Measurements from ENCODE around the gene CLNK.

The CLNK gene

DNA sequence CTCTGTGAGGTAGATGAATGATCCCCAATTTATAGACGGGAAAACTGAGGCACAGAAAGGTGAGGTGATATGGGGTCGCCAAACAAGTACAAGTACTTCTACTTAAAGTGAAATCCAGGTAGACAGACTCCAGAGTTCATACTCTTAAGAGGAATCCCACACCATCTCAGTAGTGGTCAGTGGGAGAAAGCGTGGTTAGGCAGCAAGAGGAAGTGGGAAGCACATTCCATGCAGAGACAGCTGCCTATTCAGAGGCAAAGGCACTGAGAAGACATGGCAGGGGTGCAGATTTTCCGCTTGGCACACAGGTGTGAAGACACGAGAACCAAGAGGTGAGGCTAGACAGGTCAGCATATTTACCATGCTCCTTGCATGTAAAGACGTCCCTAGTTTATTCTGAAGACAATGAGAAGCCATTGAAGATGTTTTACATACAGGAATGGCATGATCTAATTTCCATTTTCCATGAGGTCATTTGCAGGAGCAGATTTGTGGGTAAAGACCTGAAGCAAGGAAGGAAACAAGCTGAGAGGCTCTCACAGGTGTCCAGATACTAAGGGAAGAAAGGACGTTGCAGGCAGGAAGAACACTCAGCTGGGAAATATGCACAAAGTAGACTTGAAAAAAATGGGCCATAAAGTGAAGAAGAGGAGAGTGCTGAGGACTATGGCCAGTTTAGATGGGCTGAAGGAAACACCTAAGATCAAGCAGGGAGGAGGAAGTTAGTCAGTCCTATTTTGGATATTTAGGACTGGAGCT, 17.3 kb upstream of the CLNK start:
- peak; percentile 45 for DNase-seq

GRCh38 chr4:10701161-10701560, 16.6 kb upstream of the CLNK start:
- DNase-seq, result no peak

DNA sequence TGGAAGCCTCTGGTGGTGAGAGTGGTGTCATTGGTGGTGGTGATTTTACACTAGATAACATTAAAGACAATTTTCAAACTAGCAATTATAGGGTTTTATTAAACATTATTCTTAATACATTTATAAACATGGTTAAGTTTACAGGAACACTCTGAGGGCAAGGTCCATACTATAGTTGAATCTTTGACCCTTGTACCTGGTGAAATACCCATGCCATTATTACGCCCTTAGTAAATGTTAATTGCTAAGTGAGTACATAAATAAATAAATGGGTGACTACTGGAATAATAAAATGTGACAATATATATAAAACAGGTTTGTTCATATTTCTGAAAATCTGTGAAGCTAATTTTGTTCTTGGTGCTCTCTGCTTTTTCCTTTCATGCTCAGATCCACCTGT, 13.6 kb upstream of the CLNK start:
- DNase-seq, result no peak

- DNase-seq, result no peak
These were observed 12.5 kb upstream of the CLNK start for GRCh38 chr4:10697086-10697485.

DNA sequence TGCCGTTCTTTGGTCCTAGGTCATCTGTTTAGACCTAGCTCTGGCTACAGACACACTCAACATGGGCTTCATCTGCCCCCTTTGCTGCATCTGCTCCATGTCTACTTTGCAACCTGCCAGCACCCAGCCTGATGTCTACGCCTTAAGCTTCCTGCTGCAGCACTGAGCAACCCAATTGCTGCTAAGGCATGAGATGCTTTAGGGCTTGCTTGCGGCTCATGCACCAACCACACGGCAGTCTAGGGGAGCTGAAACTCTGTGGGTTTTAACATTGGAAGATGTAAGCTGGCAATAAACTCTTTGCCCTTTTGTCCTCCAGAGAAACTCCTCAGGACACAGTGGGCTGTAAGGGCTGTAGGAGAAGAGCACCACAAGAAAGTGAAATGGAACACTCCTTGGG, 11.7 kb upstream of the CLNK start:
- no peak for DNase-seq

- no peak for DNase-seq
These were observed 10.3 kb upstream of the CLNK start for GRCh38 chr4:10694828-10695209.

- DNase-seq, result peak; percentile 31
These were observed 9.7 kb upstream of the CLNK start for GRCh38 chr4:10694151-10694827.

DNA sequence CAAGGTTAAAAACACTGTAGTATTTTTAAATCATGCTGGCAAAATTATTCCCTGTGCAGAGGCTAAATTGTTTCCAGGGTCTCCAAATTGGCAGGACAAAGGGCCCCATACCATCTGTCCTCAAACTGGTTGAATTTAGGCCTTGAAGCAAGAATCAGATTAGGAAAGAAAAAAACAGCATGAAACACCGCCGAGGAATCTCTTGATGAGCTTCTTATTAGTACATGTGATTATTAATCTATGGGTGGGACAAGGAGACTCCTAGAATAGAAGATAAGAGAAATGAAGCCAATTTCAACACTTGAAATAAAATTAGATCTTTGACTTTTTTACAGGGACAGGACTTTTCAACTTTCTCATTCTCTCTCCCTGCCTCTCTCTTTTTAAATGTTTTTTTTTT, 7.1 kb upstream of the CLNK start:
- no peak for DNase-seq

GRCh38 chr4:10690185-10690907, 5.8 kb upstream of the CLNK start:
- no peak for DNase-seq

DNA sequence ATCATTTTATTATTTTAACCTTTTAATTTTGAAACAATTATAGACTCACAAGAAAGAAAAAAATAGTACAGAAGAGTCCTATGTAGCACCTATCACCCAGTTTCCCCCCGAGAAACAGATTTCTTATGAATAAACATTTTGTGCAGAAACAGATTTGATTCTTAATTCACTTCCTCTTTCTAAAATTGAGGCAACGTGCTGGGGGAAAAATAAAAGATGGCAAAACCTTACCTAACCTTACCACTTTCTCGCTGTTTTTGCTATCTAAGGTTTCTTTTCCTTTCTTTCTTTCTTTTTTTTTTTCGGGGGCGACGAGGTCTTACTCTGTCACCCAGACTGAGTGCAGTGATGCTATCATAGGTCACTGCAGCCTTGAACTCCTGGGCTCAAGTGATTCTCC, 4.3 kb upstream of the CLNK start:
- DNase-seq, result no peak

- no peak for DNase-seq
These were observed 3.5 kb upstream of the CLNK start for GRCh38 chr4:10688022-10688421.

DNA sequence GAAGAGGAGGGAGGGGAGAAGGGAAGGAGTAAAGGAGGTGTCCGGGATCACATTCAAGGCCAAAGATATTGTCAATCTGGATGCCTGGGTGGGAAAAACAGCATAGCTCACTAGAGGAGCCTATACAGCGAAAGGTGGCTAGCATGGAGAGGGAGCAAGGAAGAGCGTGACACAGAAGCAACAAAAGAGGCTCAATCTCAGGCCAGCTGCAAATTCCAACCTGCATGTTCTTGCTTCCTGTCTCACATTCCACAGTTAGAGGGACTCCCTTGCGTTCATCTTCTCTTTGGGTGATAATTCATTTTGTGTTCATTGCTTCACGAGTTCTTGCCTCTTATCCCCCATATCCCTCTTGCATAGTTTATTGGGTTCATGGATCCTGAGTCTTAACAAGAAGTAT, 3.0 kb upstream of the CLNK start:
- peak; percentile 19 for DNase-seq

GRCh38 chr4:10682397-10682796, 2.2 kb downstream of the CLNK start:
- no peak for DNase-seq

DNA sequence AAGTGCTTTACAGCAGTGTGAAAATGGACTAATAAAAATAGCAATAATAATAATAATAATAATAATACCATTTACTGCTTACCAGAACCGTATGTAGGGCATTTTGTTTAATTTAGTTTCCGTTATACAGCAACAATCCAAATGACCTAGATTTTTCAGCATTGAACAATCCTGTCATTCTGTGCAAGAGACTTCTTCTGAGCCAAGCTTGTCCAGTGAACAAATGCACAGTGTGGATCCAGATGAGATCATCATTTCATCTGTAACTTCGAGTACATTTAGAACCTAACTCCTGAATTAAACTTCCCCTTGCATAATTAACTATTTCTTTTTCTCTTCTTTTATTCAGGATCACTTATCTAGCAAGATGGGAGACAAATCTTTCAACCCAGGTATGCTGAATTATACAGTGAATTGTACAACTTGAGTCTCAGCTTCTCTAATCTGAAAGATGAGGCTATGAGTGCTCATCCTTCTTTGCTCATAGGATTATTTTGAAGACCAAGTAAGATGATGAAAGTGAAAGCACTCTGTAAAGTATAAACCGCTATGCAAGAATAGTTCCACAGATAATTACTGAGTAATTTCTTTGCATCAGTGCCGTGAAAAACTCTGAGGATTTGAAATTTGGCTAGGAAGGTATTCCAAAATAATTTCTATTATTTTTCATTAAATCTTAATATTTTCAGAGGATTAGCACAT, 6.6 kb downstream of the CLNK start:
- no peak for DNase-seq

- DNase-seq, result no peak
These were observed 10.7 kb downstream of the CLNK start for GRCh38 chr4:10673817-10674369.

GRCh38 chr4:10672379-10672778, 12.2 kb downstream of the CLNK start:
- DNase-seq, result no peak

DNA sequence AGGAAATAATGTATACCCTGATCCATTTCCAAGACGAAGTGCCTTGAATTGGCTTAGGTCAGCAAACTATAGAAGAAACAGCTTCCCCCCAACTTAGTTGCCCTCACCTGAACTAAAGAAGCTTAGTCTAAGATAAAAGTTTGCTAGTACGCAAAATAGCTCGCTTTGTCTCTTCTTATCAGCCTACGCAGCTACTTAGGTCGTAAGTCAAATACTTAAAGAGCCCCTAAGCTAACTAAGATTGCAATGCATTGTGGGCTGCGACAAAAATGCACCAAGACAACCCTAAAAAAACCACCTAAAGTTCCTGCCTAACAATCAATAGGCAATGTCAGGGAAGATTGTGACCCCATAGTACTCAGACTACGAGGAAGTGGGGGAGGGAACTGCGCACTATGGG, 12.8 kb downstream of the CLNK start:
- DNase-seq, result no peak

GRCh38 chr4:10671366-10671765, 13.2 kb downstream of the CLNK start:
- DNase-seq, result no peak

GRCh38 chr4:10670321-10670720, 14.2 kb downstream of the CLNK start:
- DNase-seq, result no peak

DNA sequence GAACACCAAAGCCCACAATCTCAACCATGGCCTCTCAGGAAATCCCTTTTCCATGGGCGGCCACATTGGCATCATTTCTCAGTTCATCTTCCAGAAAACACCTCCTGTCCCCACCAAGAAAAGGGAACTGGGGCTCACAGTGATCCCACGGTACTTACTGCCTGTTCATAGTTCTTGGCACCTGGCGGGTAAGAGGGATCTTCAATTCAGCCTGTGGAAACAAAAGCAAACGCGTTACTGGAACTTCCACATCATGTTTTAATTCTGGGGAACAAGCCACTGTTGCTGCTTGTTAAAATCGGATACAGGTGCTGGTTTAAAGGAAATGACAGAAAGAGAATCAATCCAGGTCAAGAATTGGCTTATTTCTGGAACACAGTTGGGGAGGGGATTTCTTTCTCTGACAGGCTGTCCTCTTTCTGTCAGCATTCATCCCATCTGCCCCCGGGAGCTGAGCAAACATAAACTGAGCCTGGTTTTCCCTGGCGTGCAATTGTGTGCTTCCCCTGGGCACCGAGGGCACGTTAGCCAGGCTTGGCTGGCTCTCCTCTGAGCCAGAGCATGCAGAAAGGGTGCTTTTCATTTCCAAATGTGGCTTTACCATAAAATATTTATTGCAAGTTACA, 16.8 kb downstream of the CLNK start:
- DNase-seq, result no peak

DNA sequence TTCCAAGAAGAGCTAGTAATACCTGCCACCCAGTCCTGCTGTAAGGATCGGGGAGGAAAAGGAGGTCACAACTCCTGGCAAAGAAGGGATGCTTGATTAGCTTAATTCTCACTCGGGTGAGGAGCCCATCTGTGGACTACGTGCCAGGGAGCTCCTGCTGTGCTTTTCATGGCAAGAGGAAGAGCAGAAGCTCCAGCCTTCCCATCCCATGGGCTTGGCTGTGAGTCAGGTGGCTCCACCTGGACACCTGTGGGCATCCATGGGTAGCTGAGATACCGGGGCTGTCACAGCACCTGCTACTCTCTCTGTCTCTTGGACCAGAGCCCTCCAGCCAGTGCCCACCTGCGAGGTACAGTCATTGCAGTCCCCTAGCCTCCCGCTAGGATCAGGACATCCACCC, 18.0 kb downstream of the CLNK start:
- DNase-seq, result no peak

DNA sequence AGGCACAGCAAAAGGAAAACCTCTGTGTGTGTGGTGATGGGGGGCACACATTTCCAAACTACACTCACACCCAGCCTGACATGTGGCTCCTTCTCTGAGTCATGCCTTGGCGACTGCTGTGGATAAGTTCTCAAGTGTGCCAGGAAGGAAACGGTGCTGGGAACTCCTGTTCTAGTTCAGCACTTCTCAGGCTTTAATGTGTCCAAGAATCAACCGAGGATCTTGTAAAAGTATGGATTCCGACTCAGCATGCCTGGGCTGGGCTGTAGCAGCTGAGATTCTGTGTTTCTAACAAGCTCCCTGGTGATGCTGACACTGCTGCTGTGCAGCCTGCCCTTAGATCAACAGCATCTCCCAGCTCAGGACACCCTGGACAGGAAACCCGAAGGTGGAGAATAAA, 20.2 kb downstream of the CLNK start:
- peak; percentile 92 for DNase-seq

All from fibroblast of skin of back (primary cell).